DOHH2 (cell line): ENCODE results near the gene C1orf105.

Experiments used
- EZH2phosphoT487 ChIP-seq: fragments of 200-600 bp; sonication (generic); IDR thresholded peaks from 2 replicates; pipeline ENCODE4 v1.6.1; 2017; ENCODE audit warnings: borderline replicate concordance, mild to moderate bottlenecking, antibody characterized with exemption, low read length, moderate library complexity, mixed read lengths
- TF ChIP-seq, protein P1 (sequence below): fragments of 200-600 bp; sonication (generic); IDR thresholded peaks from one replicate; pipeline ENCODE4 v1.5.1; 2014; ENCODE audit warnings: antibody characterized with exemption, mild to moderate bottlenecking, low read depth, low read length; ENCODE audit not compliant: poor library complexity, severe bottlenecking

DNA sequence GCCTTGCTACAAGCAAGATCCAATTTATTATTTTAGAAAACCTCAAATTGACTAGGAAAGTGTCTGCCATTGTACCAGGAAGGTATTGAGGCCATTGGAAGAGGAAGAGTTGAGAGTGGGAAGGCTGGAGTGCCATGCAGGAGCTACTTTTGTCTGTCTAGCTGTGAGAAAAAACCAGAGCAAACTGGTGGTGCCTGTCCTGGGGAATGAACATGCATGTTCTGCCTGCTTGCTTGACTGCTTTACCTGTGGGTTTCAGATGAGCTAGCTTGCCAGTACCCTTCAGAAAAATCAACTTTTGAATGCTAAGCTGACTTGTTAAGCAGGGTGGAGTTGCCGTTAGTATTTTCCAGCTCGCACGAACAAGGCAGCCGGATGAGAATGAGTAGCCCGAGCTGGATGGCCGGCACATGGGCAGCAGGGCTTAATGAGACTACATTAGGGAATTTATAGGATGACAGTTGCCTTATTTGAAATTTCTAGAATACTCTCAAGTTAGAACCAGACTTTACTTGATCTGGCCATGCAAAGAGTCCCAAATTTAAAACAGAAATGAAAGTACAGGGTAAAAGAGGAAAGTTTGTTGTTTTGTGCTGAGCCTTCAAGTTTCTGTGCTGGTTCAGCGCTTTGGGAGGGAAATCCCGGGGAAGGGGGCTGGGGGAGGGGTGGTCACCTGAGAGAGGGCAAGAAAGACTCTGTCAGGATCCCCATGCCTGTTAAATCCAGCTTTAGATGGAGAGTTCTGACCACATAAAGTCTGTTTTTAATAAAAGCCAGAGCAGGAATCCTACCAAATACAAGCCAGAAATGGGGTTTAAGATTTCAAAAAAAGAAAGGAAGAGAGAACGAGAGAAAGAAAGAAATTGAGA is 29.6 kb upstream of the C1orf105 start:
- TF ChIP-seq, protein P1, sequence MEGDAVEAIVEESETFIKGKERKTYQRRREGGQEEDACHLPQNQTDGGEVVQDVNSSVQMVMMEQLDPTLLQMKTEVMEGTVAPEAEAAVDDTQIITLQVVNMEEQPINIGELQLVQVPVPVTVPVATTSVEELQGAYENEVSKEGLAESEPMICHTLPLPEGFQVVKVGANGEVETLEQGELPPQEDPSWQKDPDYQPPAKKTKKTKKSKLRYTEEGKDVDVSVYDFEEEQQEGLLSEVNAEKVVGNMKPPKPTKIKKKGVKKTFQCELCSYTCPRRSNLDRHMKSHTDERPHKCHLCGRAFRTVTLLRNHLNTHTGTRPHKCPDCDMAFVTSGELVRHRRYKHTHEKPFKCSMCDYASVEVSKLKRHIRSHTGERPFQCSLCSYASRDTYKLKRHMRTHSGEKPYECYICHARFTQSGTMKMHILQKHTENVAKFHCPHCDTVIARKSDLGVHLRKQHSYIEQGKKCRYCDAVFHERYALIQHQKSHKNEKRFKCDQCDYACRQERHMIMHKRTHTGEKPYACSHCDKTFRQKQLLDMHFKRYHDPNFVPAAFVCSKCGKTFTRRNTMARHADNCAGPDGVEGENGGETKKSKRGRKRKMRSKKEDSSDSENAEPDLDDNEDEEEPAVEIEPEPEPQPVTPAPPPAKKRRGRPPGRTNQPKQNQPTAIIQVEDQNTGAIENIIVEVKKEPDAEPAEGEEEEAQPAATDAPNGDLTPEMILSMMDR, result no peak
- no peak for TF ChIP-seq EZH2phosphoT487
